GM18861 (cell line): ENCODE results near the gene KIAA0825.

Experiments used
- ATAC-seq: cut with Tn5 transposase; IDR thresholded peaks from one replicate; pipeline ENCODE4 v1.9.1; 2021; ENCODE audit not compliant: unreplicated experiment

KIAA0825 gene

GRCh38 chr5:94329115-94329514, 289.3 kb downstream of the KIAA0825 start:
- ATAC-seq, result no peak

- ATAC-seq, result no peak
Observed at GRCh38 chr5:94326586-94326985, 291.8 kb downstream of the KIAA0825 start.

- ATAC-seq, result no peak
Observed at GRCh38 chr5:94316916-94317838, 301.2 kb downstream of the KIAA0825 start.

- ATAC-seq, result no peak
Observed at GRCh38 chr5:94314460-94315131, 303.8 kb downstream of the KIAA0825 start.

GRCh38 chr5:94313696-94314095, 304.7 kb downstream of the KIAA0825 start:
- ATAC-seq, result no peak

GRCh38 chr5:94313188-94313587, 305.2 kb downstream of the KIAA0825 start:
- no peak for ATAC-seq

- ATAC-seq, result no peak
Observed at GRCh38 chr5:94312298-94312697, 306.1 kb downstream of the KIAA0825 start.

GRCh38 chr5:94310833-94311232, 307.6 kb downstream of the KIAA0825 start:
- no peak for ATAC-seq

- ATAC-seq, result no peak
Observed at GRCh38 chr5:94309141-94309540, 309.3 kb downstream of the KIAA0825 start.

- no peak for ATAC-seq
Observed at GRCh38 chr5:94308442-94308841, 310.0 kb downstream of the KIAA0825 start.

GRCh38 chr5:94304146-94304545, 314.3 kb downstream of the KIAA0825 start:
- no peak for ATAC-seq

- no peak for ATAC-seq
Observed at GRCh38 chr5:94288937-94289336, 329.5 kb downstream of the KIAA0825 start.

- no peak for ATAC-seq
Observed at GRCh38 chr5:94285984-94286383, 332.4 kb downstream of the KIAA0825 start.

- no peak for ATAC-seq
Observed at GRCh38 chr5:94283093-94283492, 335.3 kb downstream of the KIAA0825 start.

- ATAC-seq, result no peak
Observed at GRCh38 chr5:94281236-94281801, 337.1 kb downstream of the KIAA0825 start.

GRCh38 chr5:94276751-94277150, 341.7 kb downstream of the KIAA0825 start:
- no peak for ATAC-seq

GRCh38 chr5:94276048-94276447, 342.4 kb downstream of the KIAA0825 start:
- no peak for ATAC-seq

GRCh38 chr5:94274707-94275106, 343.7 kb downstream of the KIAA0825 start:
- ATAC-seq, result no peak

GRCh38 chr5:94268226-94268625, 350.2 kb downstream of the KIAA0825 start:
- no peak for ATAC-seq

GRCh38 chr5:94267350-94267899, 351.0 kb downstream of the KIAA0825 start:
- no peak for ATAC-seq

GRCh38 chr5:94266170-94266569, 352.2 kb downstream of the KIAA0825 start:
- no peak for ATAC-seq

GRCh38 chr5:94263068-94263467, 355.3 kb downstream of the KIAA0825 start:
- ATAC-seq, result no peak
